Stimulated activated CD4-positive, alpha-beta T cell treated with anti-CD3 and anti-CD28 coated beads, Interleukin-2, amount 100 ng/mL, for 24 hours (primary cell): Measurements from ENCODE around the gene PAAF1.
"Not testable (repeated sequence)": the region's sequence is repeated elsewhere in the genome, so short reads cannot be mapped to it uniquely, and the experiment has no call there.

Experiments used
- DNase-seq, 2 donors: peaks; one replicate each; pipeline ENCODE4 v3.0.0-alpha.2; 2020

PAAF1 gene

GRCh38 chr11:73888244-73888643 lies 11.4 kb downstream of the PAAF1 start:
- DNase-seq: no peak

- DNase-seq: no peak
Measured at GRCh38 chr11:73889019-73889418, 12.2 kb downstream of the PAAF1 start.

- no peak for DNase-seq
Measured at GRCh38 chr11:73889536-73889935, 12.7 kb downstream of the PAAF1 start.

GRCh38 chr11:73893041-73893440 lies 16.2 kb downstream of the PAAF1 start:
- DNase-seq: no peak

- DNase-seq: no peak
Measured at GRCh38 chr11:73894725-73895335, 18.0 kb downstream of the PAAF1 start.

GRCh38 chr11:73902303-73902702 lies 25.5 kb downstream of the PAAF1 start:
- no peak for DNase-seq

- no peak for DNase-seq
Measured at GRCh38 chr11:73907191-73907590, 30.4 kb downstream of the PAAF1 start.

GRCh38 chr11:73912026-73912425 lies 35.2 kb downstream of the PAAF1 start:
- no peak for DNase-seq

GRCh38 chr11:73913472-73913871 lies 36.7 kb downstream of the PAAF1 start:
- no peak for DNase-seq

- no peak for DNase-seq
Measured at GRCh38 chr11:73914284-73914683, 37.5 kb downstream of the PAAF1 start.

- DNase-seq: no peak
Measured at GRCh38 chr11:73916435-73916834, 39.6 kb downstream of the PAAF1 start.

GRCh38 chr11:73921180-73921579 lies 44.4 kb downstream of the PAAF1 start:
- DNase-seq: no peak

GRCh38 chr11:73929388-73929787 lies 52.6 kb downstream of the PAAF1 start:
- no peak for DNase-seq

- no peak for DNase-seq
Measured at GRCh38 chr11:73931039-73931645, 54.3 kb downstream of the PAAF1 start.

GRCh38 chr11:73931951-73932350 lies 55.2 kb downstream of the PAAF1 start:
- DNase-seq: no peak

GRCh38 chr11:73932781-73933180 lies 56.0 kb downstream of the PAAF1 start:
- no peak for DNase-seq

GRCh38 chr11:73936047-73936446 lies 59.2 kb downstream of the PAAF1 start:
- DNase-seq: not testable (repeated sequence)

GRCh38 chr11:73939096-73939495 lies 62.3 kb downstream of the PAAF1 start:
- no peak for DNase-seq

GRCh38 chr11:73940801-73941570 lies 64.2 kb downstream of the PAAF1 start:
- no peak for DNase-seq

- no peak for DNase-seq
Measured at GRCh38 chr11:73942010-73942409, 65.2 kb downstream of the PAAF1 start.

GRCh38 chr11:73944085-73944484 lies 67.3 kb downstream of the PAAF1 start:
- DNase-seq: no peak

- DNase-seq: no peak
Measured at GRCh38 chr11:73944901-73945300, 68.1 kb downstream of the PAAF1 start.

GRCh38 chr11:73945396-73945795 lies 68.6 kb downstream of the PAAF1 start:
- no peak for DNase-seq

- no peak for DNase-seq
Measured at GRCh38 chr11:73946798-73947458, 70.1 kb downstream of the PAAF1 start.
